Measurements from ENCODE around the gene VWA3B.

VWA3B gene

GRCh38 chr2:98309580-98309979 is 222.6 kb downstream of the VWA3B start:
- ATAC-seq = no peak
- TF ChIP-seq ISL1 (CRISPR knock-in tag; IDR thresholded peaks at IDR 0.05) = no peak
- TF ChIP-seq CREB5 (CRISPR knock-in tag; IDR thresholded peaks at IDR 0.05; ENCODE audit: low read depth) = no peak
- TF ChIP-seq ZNF565 (CRISPR knock-in tag; conservative IDR thresholded peaks at IDR 0.05; ENCODE audit: low read depth) = no peak
- no peak for TF ChIP-seq OSR1 (CRISPR knock-in tag; IDR thresholded peaks at IDR 0.05)
- no peak for TF ChIP-seq PPARA (CRISPR knock-in tag; IDR thresholded peaks at IDR 0.05; ENCODE audit: borderline replicate concordance)
- TF ChIP-seq ZC3H10 (CRISPR knock-in tag; IDR thresholded peaks at IDR 0.05) = no peak
- TF ChIP-seq ESRRG (CRISPR knock-in tag; IDR thresholded peaks at IDR 0.05) = no peak
- TF ChIP-seq GLIS3 (CRISPR knock-in tag; IDR thresholded peaks at IDR 0.05) = no peak
- no peak for TF ChIP-seq ZFP3 (CRISPR knock-in tag; IDR thresholded peaks at IDR 0.05)
- no peak for TF ChIP-seq BACH2 (CRISPR knock-in tag; IDR thresholded peaks at IDR 0.05; ENCODE audit: borderline replicate concordance)
- TF ChIP-seq TCF4 (CRISPR knock-in tag; IDR thresholded peaks at IDR 0.05; ENCODE audit: borderline replicate concordance) = no peak
- TF ChIP-seq ZFP30 (CRISPR knock-in tag; IDR thresholded peaks at IDR 0.05) = no peak
- no peak for TF ChIP-seq CSDC2 (CRISPR knock-in tag; IDR thresholded peaks at IDR 0.05)
- TF ChIP-seq, protein P1, sequence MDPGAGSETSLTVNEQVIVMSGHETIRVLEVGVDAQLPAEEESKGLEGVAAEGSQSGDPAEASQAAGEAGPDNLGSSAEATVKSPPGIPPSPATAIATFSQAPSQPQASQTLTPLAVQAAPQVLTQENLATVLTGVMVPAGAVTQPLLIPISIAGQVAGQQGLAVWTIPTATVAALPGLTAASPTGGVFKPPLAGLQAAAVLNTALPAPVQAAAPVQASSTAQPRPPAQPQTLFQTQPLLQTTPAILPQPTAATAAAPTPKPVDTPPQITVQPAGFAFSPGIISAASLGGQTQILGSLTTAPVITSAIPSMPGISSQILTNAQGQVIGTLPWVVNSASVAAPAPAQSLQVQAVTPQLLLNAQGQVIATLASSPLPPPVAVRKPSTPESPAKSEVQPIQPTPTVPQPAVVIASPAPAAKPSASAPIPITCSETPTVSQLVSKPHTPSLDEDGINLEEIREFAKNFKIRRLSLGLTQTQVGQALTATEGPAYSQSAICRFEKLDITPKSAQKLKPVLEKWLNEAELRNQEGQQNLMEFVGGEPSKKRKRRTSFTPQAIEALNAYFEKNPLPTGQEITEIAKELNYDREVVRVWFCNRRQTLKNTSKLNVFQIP (CRISPR knock-in tag; IDR thresholded peaks at IDR 0.05; ENCODE audit: borderline replicate concordance, low read depth) = no peak
- TF ChIP-seq, protein P2, sequence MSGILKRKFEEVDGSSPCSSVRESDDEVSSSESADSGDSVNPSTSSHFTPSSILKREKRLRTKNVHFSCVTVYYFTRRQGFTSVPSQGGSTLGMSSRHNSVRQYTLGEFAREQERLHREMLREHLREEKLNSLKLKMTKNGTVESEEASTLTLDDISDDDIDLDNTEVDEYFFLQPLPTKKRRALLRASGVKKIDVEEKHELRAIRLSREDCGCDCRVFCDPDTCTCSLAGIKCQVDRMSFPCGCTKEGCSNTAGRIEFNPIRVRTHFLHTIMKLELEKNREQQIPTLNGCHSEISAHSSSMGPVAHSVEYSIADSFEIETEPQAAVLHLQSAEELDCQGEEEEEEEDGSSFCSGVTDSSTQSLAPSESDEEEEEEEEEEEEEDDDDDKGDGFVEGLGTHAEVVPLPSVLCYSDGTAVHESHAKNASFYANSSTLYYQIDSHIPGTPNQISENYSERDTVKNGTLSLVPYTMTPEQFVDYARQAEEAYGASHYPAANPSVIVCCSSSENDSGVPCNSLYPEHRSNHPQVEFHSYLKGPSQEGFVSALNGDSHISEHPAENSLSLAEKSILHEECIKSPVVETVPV (CRISPR knock-in tag; IDR thresholded peaks at IDR 0.05) = no peak
- no peak for TF ChIP-seq TOX (CRISPR knock-in tag; IDR thresholded peaks at IDR 0.05; ENCODE audit: borderline replicate concordance)
- no peak for TF ChIP-seq TSHZ2 (CRISPR knock-in tag; IDR thresholded peaks at IDR 0.05)

- no peak for ATAC-seq
- TF ChIP-seq ZFP30 (CRISPR knock-in tag; IDR thresholded peaks at IDR 0.05) (no peak), ZNF70 (CRISPR knock-in tag; IDR thresholded peaks at IDR 0.05) (no peak), ZC3H10 (CRISPR knock-in tag; IDR thresholded peaks at IDR 0.05) (no peak), ESRRG (CRISPR knock-in tag; IDR thresholded peaks at IDR 0.05) (no peak), ISL1 (CRISPR knock-in tag; IDR thresholded peaks at IDR 0.05) (no peak), SNAI2 (CRISPR knock-in tag; IDR thresholded peaks at IDR 0.05) (no peak)
- TF ChIP-seq, protein P2 (CRISPR knock-in tag; IDR thresholded peaks at IDR 0.05) = no peak
- TF ChIP-seq, protein P1 (CRISPR knock-in tag; IDR thresholded peaks at IDR 0.05; ENCODE audit: borderline replicate concordance, low read depth) = no peak
These were observed 223.0 kb downstream of the VWA3B start for GRCh38 chr2:98310010-98310409.

DNA sequence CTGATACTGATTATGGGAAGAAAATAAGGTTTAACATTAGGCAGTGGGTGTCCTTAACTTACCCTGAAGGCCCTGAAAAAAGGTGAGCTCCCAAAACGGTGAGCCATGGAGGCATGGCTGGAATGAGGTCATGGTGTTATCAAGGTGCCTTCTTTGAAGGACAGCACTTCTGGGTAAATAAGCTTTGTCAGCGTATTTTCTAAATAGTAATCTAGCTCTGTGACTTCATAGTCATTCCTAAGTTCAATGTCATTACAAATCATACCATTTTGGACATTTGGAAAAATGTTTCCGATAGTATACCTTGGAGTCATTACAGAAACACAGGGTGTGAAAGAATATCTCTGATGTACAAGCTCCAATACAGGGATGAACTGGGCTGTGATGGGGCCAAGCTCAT is 224.1 kb downstream of the VWA3B start:
- no peak for ATAC-seq
- TF ChIP-seq TSHZ2 (CRISPR knock-in tag; IDR thresholded peaks at IDR 0.05) (no peak), ZNF70 (CRISPR knock-in tag; IDR thresholded peaks at IDR 0.05) (no peak), ZFP30 (CRISPR knock-in tag; IDR thresholded peaks at IDR 0.05) (no peak), GLIS3 (CRISPR knock-in tag; IDR thresholded peaks at IDR 0.05) (no peak), RARB (CRISPR knock-in tag; IDR thresholded peaks at IDR 0.05) (no peak), ESRRG (CRISPR knock-in tag; IDR thresholded peaks at IDR 0.05) (no peak), ZFP3 (CRISPR knock-in tag; IDR thresholded peaks at IDR 0.05) (no peak)
- TF ChIP-seq, protein P1 (CRISPR knock-in tag; IDR thresholded peaks at IDR 0.05; ENCODE audit: borderline replicate concordance, low read depth) = no peak
- TF ChIP-seq, protein P2 (CRISPR knock-in tag; IDR thresholded peaks at IDR 0.05) = no peak

Data from SK-N-SH treated with all-trans-retinoic acid at 6 μM for 48 hours (cell line).